Measurements from ENCODE around the gene CTF1.
"Not testable (repeated sequence)": the region's sequence is repeated elsewhere in the genome, so short reads cannot be mapped to it uniquely, and the experiment has no call there.

The CTF1 gene

DNA sequence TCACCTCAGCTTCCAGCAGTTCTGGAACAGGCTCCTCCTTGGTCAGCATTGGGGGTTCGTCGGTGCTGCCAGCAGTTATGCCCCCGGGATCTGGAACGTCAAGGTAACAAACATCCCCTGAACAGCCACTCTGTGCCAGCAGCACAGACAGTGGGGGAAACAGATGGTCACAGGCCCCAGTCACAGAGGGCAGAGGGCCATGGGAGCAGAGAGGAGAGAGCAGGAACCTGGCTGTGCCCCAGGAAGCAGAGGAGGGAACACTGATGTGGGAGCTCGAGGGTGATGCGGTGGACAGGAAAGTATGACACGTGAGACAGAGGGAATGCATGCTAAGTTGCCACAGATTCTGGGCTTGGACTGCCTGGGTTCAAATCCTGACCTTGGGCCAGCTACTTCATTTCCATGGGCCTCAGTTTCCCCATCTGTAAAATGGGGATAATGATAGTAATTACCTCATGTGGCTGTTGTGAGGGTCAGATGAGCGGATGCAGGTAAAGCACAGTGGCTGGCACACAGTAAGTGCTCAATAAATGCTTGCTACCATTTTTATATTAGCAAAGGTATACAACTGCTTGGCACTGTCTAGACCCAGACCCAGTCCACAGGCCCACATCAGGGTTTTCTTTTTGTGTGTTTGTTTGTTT lies 7.4 kb upstream of the CTF1 start:
- no peak overlapping the region for H3K4me3 ChIP-seq (ENCODE audit: low read length)
- no peak for DNase-seq (ENCODE audit: low read depth)
- TF ChIP-seq, protein P1, sequence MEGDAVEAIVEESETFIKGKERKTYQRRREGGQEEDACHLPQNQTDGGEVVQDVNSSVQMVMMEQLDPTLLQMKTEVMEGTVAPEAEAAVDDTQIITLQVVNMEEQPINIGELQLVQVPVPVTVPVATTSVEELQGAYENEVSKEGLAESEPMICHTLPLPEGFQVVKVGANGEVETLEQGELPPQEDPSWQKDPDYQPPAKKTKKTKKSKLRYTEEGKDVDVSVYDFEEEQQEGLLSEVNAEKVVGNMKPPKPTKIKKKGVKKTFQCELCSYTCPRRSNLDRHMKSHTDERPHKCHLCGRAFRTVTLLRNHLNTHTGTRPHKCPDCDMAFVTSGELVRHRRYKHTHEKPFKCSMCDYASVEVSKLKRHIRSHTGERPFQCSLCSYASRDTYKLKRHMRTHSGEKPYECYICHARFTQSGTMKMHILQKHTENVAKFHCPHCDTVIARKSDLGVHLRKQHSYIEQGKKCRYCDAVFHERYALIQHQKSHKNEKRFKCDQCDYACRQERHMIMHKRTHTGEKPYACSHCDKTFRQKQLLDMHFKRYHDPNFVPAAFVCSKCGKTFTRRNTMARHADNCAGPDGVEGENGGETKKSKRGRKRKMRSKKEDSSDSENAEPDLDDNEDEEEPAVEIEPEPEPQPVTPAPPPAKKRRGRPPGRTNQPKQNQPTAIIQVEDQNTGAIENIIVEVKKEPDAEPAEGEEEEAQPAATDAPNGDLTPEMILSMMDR (IDR thresholded peaks at IDR 0.05; ENCODE audit: insufficient read depth, low read depth, low read length, missing control alignments), result no peak

DNA sequence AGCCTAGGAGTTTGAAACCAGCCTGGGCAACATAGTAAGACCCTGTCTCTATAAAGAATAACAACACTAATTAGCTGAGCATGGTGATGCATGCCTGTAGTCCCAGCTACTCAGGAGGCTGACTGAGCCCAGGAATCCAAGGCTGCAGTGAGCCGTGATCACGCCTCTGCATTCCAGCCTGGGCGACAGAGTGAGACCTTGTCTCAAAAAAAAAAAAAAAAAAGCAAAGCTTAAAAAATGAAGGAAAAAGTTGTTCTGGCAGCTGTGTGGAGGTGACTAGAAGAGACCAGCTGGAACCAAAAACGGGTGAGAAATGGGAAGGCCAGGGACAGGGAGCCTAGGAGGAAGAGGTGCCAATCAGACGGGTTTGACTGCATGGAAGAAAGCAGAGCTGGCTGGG lies 6.7 kb upstream of the CTF1 start:
- no peak for DNase-seq (ENCODE audit: low read depth)
- TF ChIP-seq, protein P1 (IDR thresholded peaks at IDR 0.05; ENCODE audit: insufficient read depth, low read depth, low read length, missing control alignments), result no peak
- no peak overlapping the region for H3K4me3 ChIP-seq (ENCODE audit: low read length)

DNA sequence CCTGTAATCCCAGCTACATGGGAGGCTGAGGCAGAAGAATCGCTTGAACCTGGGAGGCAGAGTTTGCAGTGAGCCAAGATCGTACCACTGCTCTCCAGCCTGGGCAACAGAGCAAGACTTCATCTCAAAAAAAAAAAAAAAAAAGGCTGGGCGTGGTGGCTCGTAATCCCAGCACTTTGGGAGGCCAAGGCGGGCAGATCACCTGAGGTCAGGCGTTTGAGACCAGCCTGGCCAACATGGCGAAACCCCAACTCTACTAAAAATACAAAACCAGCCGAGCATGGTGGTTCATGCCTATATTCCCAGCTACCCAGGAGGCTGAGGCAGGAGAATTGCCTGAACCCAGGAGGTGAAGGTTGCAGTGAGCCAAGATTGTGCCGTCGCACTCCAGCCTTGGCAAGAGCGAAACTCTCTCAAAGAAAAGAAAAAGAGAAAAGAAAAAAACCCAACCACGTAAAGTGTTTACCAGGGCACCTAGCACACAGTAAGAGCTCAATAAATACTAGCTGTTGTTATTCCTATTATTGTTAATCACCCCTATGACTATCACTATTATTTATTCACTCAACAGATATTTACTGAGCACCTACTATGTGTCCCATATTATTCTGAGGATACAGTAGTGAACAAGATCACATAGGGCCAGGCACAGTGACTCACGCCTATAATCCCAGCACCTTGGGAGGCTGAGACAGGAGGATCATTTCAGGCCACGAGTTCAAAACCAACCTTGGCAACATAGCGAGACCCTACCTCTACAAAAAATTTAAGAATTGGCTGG lies 5.2 kb upstream of the CTF1 start:
- not testable (repeated sequence) for H3K4me3 ChIP-seq (ENCODE audit: low read length); DNase-seq (ENCODE audit: low read depth)

DNA sequence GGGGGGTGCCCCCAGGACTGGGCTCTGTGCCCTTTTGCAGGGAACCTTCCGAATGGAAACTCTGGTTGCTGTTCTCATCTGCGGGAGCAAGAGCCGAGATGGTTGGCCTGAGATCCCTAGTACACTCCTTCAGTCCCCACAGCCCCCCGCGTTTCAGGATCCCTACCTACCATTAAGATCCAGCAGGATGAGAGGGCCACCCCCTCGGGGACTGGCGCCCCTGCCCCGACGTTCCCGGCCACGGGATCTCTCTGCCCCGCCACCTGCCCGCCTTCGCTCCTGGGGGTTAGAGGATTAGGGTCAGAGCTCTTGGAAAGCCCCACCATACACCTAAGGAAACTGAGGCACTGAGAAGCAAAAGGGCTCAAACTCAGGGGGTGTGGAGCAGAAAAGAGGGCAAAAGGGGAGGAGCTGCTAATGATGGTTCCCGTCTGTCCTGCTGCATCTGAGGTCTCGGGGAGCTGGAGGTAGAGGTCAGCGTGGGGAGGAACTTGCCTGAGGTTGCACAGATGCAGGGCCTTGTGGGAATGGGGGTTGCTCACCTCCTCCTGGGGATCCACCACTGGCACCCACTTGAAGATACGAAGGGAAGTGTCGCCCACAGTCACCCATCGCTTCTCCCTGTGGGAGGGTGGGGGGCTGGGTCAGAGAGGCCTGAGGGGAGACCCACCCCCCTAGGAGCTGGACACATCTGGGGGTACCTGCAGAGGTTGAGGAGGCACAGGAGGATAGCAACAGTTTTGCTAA lies 3.6 kb upstream of the CTF1 start:
- TF ChIP-seq, protein P1 (IDR thresholded peaks at IDR 0.05; ENCODE audit: insufficient read depth, low read depth, low read length, missing control alignments), result no peak
- H3K4me3 ChIP-seq (ENCODE audit: low read length), result peak overlapping the region; percentile 75
- no peak for DNase-seq (ENCODE audit: low read depth)

DNA sequence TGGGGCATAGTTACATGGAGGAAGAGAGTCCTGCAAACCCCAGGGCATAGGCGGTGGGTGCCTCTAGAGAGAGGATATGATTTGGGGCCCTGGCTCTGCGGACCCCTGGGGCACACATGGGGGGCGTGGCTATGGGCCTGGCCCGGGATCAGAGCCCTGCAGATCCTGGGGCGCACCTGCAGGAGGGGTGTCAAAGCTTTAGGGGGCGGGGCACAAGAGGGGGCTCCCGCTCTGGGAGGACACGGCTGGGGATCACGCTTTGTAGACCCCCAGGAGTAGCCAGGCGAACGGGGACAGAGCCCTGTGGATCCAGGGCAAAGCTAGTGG lies 3.0 kb upstream of the CTF1 start:
- TF ChIP-seq, protein P1 (IDR thresholded peaks at IDR 0.05; ENCODE audit: insufficient read depth, low read depth, low read length, missing control alignments), result no peak
- no peak for DNase-seq (ENCODE audit: low read depth)
- peak overlapping the region; percentile 75 for H3K4me3 ChIP-seq (ENCODE audit: low read length)

DNA sequence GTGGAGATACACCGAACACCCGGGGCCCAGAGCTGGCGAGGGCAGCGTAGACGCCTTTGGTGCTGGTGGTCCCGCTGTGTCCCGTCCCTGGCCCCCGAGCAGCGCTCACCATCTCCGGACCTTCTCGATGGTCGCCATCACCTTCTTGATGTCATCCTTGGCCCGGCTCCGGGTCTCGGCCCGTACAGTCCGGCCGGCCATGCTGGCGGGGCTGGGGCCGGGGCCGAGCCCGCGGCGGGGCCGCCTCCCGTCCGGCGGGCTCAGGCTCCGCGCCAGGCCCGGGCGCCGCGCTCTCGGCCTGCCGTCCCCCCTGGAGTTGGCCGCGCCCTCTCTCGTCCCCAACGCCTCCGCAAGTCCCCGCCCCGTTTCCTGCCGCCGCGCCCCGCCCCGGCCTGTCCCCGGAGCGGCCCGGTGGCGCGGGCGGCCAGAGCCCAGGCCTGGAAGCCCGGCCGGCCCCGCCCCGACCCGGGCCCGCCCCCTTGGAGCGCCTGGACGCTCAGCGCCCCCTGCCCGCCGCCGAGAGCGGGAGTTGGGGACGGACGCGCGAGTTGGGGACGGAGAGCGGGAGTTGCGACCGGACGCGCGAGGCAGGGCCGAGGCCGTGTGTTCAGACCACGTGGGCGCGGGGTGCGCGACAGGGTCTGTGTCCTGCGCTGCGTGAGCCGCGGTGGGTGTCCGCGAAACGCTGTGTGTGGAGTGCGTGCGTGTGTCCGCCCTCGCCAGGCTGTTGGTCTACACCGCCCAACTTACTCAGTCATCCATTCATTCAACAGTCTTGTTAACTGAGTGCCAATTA lies 2.5 kb upstream of the CTF1 start, which contains the start of gene BCL7C:
BCL7C (minus strand) TSS at position 334 of the 796 bp plus-strand sequence; CDS start at position 201, 133 bp downstream.
- TF ChIP-seq, protein P1 (IDR thresholded peaks at IDR 0.05; ENCODE audit: insufficient read depth, low read depth, low read length, missing control alignments), result peak; percentile 9
- peak within 1 kb of the TSS; percentile 75 for H3K4me3 ChIP-seq (ENCODE audit: low read length)
- peak; percentile 88 for DNase-seq (ENCODE audit: low read depth)
